HepG2 (cell line): ENCODE results near the gene UBAP2. TPM values are rescaled to one million over a fixed set of nuclear protein-coding genes. Genes with fewer than 3 reads are reported as not detected.

Experiments used
- ATAC-seq: fragments of 200-7000 bp; cut with Tn5 transposase; 3 replicates; pipeline ENCODE4 v1.9.1; 2020; ENCODE audit warnings: mild to moderate bottlenecking, moderate library complexity
- BruUV-seq: library from RNA; stranded (reverse); fragments of 400-500 nt; replicated peaks from 2 replicates; lab custom pipeline; 2021; lab: Mats Ljungman, UMichigan
- CTCF ChIA-PET: fragments of 300-600 bp; formaldehyde crosslinking; extraction: SDS; loops from one replicate; lab custom pipeline; 2021; ENCODE audit warnings: low total read pairs, inconsistent platforms, low intra/inter-chr PET ratio; lab: Yijun Ruan, JAX
- POLR2A ChIA-PET: fragments of 350-600 bp; sonication (Branson Sonifier 250); formaldehyde crosslinking; loops from one replicate; lab custom pipeline; 2020; ENCODE audit warnings: antibody characterized with exemption, inconsistent platforms; lab: Yijun Ruan, JAX
- DNase-seq: peaks from one replicate; pipeline ENCODE4 v3.0.0-alpha.2; 2015; ENCODE audit warnings: low spot score
- FAIRE-seq: peaks from 3 replicates; lab custom pipeline; 2011; peaks lifted over from hg19 to GRCh38; lab: Jason Lieb, UNC
- H2AFZ ChIP-seq: one replicate; pipeline ENCODE4 v1.6.1; 2011; ENCODE audit warnings: low read length, inconsistent platforms
- H3K27ac ChIP-seq: fragments of 300-600 bp; 3 replicates; pipeline ENCODE4 v1.8.0; 2011; ENCODE audit warnings: mixed run types, mild to moderate bottlenecking, mixed read lengths, low read length, inconsistent platforms; ENCODE audit not compliant: insufficient read depth; ENCODE audit errors: extremely low read length
- H3K27me3 ChIP-seq, 2 experiments: fragments of 200-600 bp in 1 of 2; 2 replicates in 1 of 2; 3 replicates in 1 of 2; pipeline versions ENCODE4 v1.6.0 to v1.8.0; 2011; ENCODE audit warnings: low read length in 2 of 2, mild to moderate bottlenecking in 2 of 2, moderate library complexity in 2 of 2, inconsistent platforms in 1 of 2; ENCODE audit not compliant: insufficient read depth in 2 of 2, control insufficient read depth in 1 of 2
- H3K36me3 ChIP-seq, 2 experiments: fragments of 200-600 bp in 1 of 2; replicated peaks in 1 of 2; 2 replicates in 1 of 2; 3 replicates in 1 of 2; pipeline versions ENCODE4 v1.5.1 to v1.8.0; 2011; ENCODE audit warnings: low read length in 2 of 2, inconsistent platforms in 1 of 2; ENCODE audit not compliant: insufficient read depth in 2 of 2, control insufficient read depth in 1 of 2
- H3K4me1 ChIP-seq: 2 replicates; pipeline ENCODE4 v1.5.1; 2012; ENCODE audit warnings: low read length, inconsistent platforms; ENCODE audit not compliant: insufficient read depth
- H3K4me2 ChIP-seq: 2 replicates; pipeline ENCODE4 v1.6.0; 2011; ENCODE audit warnings: low read depth, low read length, inconsistent platforms
- H3K4me3 ChIP-seq, 3 experiments: fragments of 200-600 bp in 1 of 3; sonication (generic), shearing (Covaris generic) in 1 of 3; replicated peaks in 1 of 3; 2 replicates each; pipeline ENCODE4 v1.5.1; 2011 to 2016; ENCODE audit warnings: low read length in 3 of 3, inconsistent platforms in 2 of 3, low read depth in 2 of 3, mild to moderate bottlenecking in 2 of 3, control low read depth in 1 of 3, mixed read lengths in 1 of 3; ENCODE audit not compliant: insufficient read depth in 1 of 3
- H3K79me2 ChIP-seq: one replicate; pipeline ENCODE4 v1.6.1; 2011; ENCODE audit warnings: low read length, inconsistent platforms; ENCODE audit not compliant: insufficient read depth
- H3K9ac ChIP-seq: 2 replicates; pipeline ENCODE4 v1.6.0; 2011; ENCODE audit warnings: mild to moderate bottlenecking, low read depth, low read length, inconsistent platforms; ENCODE audit not compliant: insufficient read depth
- H3K9me3 ChIP-seq: 2 replicates; pipeline ENCODE4 v1.5.1; 2012; ENCODE audit warnings: mild to moderate bottlenecking, low read length
- H4K20me1 ChIP-seq: 2 replicates; pipeline ENCODE4 v1.6.0; 2011; ENCODE audit warnings: inconsistent platforms, mild to moderate bottlenecking, low read length, moderate library complexity; ENCODE audit not compliant: insufficient read depth
- CENPX ChIP-seq: sonication (generic); formaldehyde crosslinking; IDR thresholded peaks from 2 replicates; pipeline ENCODE4 v1.9.0; 2021; ENCODE audit warnings: mild to moderate bottlenecking, missing genetic modification reagents, moderate library complexity
- SMAD1 ChIP-seq: sonication (generic); formaldehyde crosslinking; IDR thresholded peaks from 2 replicates; pipeline ENCODE4 v1.4.0; 2020; ENCODE audit warnings: missing genetic modification reagents, low read depth, mild to moderate bottlenecking, borderline replicate concordance
- SRSF1 ChIP-seq: fragments of 200-400 bp; formaldehyde crosslinking; optimal IDR thresholded peaks from 2 replicates; pipeline ENCODE3; 2017; ENCODE audit warnings: mild to moderate bottlenecking, low read depth, low read length, moderate library complexity
- ZNF101 ChIP-seq: sonication (generic); formaldehyde crosslinking; IDR thresholded peaks from 2 replicates; pipeline ENCODE4 v1.4.0; 2020; ENCODE audit warnings: mild to moderate bottlenecking, low read depth, missing genetic modification reagents, borderline replicate concordance
- ZNF660 ChIP-seq: sonication (generic); formaldehyde crosslinking; IDR thresholded peaks from 2 replicates; pipeline ENCODE4 v1.5.1; 2020; ENCODE audit warnings: mild to moderate bottlenecking, low read depth, missing genetic modification reagents, borderline replicate concordance
- WGBS: methylation state at CpG from one replicate; pipeline ENCODE4 v1.1.6; 2017; ENCODE audit warnings: low lambda C conversion rate; 5-methylcytosine and 5-hydroxymethylcytosine counted together
- in situ Hi-C: cut with HindIII; loops from 2 replicates; pipeline ENCODE4 v1.10.0; 2017; ENCODE audit warnings: low pct_unique_long_range_greater_than_20kb; ENCODE audit not compliant: extremely low pct_ligation_motif_present
- intact Hi-C: fragments of 100-400 bp; cut with micrococcal nuclease; formaldehyde crosslinking; loops from one replicate; pipeline ENCODE4 v1.10.0; 2022; ENCODE audit not compliant: unreplicated experiment
- polyA plus RNA-seq, 8 experiments: library from polyadenylated mRNA; depleted of rRNA in 3 of 8; stranded (reverse) in 7 of 8; unstranded in 1 of 8; fragments of >200 nt; fragmentation: Illumina TruSeq in 4 of 8; extraction: Trizol in 4 of 8; gene quantifications; 2 replicates each; pipeline versions ENCODE4 v1.2.1 to v1.2.3, GENCODE V29; 2011 to 2016; ENCODE audit warnings: low read depth in 4 of 8, missing spikeins in 1 of 8, mixed read lengths in 1 of 8; ENCODE audit not compliant: insufficient read depth in 1 of 8
- total RNA-seq, 5 experiments: library from RNA; depleted of rRNA; stranded (reverse); fragments of >200 nt; fragmentation: Illumina TruSeq; extraction: Trizol; gene quantifications; 2 replicates each; pipeline ENCODE4 v1.2.3, GENCODE V29; 2016; ENCODE audit warnings: low read depth in 1 of 5
- TF ChIP-seq, protein P1 (sequence below): sonication (generic); formaldehyde crosslinking; IDR thresholded peaks from 2 replicates; pipeline ENCODE4 v1.4.0; 2020; ENCODE audit warnings: missing genetic modification reagents, borderline replicate concordance
- TF ChIP-seq, protein P2 (sequence below): sonication (generic); formaldehyde crosslinking; IDR thresholded peaks from 2 replicates; pipeline ENCODE4 v1.4.0; 2020; ENCODE audit warnings: mild to moderate bottlenecking, missing genetic modification reagents
- TF ChIP-seq, protein P3 (sequence below): IDR thresholded peaks from 2 replicates; pipeline ENCODE4 v1.6.1; 2016
- TF ChIP-seq, protein P4 (sequence below): sonication (generic); formaldehyde crosslinking; IDR thresholded peaks from 2 replicates; pipeline ENCODE4 v1.8.0; 2022; ENCODE audit warnings: mild to moderate bottlenecking, missing genetic modification reagents, moderate library complexity
- TF ChIP-seq, protein P5 (sequence below): fragments of 450-650 bp; IDR thresholded peaks from 2 replicates; pipeline ENCODE4 v1.6.1; 2017; ENCODE audit warnings: mild to moderate bottlenecking
- TF ChIP-seq, protein P6 (sequence below): sonication (generic); formaldehyde crosslinking; IDR thresholded peaks from 2 replicates; pipeline ENCODE4 v1.8.1; 2023; ENCODE audit warnings: mild to moderate bottlenecking, moderate library complexity, missing genetic modification reagents

The UBAP2 gene
- total and polyA plus RNA-seq, 2 of the 13 experiments (the other 11 are each of a cell fraction or from before 2014, with no cell fraction given): 19.0 to 22.0 TPM

DNA sequence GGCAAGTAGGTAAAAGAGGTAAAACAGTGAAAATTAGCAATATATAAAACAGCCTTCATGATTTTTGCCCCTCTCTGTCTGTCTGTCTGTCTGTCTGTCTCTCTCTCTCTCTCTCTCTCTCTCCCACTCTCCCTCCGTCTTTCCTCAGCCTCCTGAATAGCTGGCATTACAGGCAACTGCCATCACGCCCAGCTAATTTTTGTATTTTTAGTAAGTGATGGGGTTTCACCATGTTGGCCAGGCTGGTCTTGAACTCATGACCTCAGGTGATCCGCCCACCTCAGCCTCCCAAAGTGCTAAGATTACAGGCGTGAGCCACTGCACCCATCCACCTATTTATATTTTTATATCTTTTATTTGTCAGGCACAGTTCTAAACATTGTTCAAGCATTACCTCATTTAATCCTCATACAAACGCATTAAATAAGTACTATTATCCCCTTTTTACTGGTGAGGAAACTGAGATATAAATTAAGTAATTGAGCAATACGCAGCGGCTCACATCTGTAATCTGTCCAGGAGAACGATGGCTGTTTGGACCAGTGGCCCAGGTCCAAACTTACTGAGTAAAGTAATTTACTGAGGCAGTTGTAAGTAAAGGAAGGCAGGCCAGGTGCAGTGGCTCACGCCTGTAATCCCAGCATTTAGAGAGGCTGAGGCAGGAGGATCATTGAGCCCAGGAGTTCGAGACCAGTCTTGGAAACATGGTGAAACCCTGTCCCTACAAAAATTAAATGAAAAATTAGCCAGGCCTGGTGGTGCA lies 170.8 kb downstream of the UBAP2 start:
- POLR2A ChIA-PET: no interaction called here
- DNase-seq: no peak
- H3K9ac ChIP-seq: no peak overlapping the region
- no peaks in the 10 kb centered on the region for H3K4me1 ChIP-seq
- intact Hi-C loops (no loop called here), in situ Hi-C loops (no loop called here)
- no peak overlapping the region for H2AFZ ChIP-seq
- H3K4me3 ChIP-seq: no peak overlapping the region
- no peaks in the 10 kb centered on the region for H3K9me3 ChIP-seq
- CTCF ChIA-PET: no interaction called here
- no peak for ATAC-seq
- FAIRE-seq: no peak
- no peak overlapping the region for H3K27ac ChIP-seq
- H4K20me1 ChIP-seq: peaks cover 36% of the 10 kb centered on the region
- TF ChIP-seq, protein P1, sequence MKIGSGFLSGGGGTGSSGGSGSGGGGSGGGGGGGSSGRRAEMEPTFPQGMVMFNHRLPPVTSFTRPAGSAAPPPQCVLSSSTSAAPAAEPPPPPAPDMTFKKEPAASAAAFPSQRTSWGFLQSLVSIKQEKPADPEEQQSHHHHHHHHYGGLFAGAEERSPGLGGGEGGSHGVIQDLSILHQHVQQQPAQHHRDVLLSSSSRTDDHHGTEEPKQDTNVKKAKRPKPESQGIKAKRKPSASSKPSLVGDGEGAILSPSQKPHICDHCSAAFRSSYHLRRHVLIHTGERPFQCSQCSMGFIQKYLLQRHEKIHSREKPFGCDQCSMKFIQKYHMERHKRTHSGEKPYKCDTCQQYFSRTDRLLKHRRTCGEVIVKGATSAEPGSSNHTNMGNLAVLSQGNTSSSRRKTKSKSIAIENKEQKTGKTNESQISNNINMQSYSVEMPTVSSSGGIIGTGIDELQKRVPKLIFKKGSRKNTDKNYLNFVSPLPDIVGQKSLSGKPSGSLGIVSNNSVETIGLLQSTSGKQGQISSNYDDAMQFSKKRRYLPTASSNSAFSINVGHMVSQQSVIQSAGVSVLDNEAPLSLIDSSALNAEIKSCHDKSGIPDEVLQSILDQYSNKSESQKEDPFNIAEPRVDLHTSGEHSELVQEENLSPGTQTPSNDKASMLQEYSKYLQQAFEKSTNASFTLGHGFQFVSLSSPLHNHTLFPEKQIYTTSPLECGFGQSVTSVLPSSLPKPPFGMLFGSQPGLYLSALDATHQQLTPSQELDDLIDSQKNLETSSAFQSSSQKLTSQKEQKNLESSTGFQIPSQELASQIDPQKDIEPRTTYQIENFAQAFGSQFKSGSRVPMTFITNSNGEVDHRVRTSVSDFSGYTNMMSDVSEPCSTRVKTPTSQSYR (CRISPR knock-in tag): no peak
- TF ChIP-seq, protein P2, sequence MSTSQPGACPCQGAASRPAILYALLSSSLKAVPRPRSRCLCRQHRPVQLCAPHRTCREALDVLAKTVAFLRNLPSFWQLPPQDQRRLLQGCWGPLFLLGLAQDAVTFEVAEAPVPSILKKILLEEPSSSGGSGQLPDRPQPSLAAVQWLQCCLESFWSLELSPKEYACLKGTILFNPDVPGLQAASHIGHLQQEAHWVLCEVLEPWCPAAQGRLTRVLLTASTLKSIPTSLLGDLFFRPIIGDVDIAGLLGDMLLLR (CRISPR knock-in tag): no peak
- TF ChIP-seq ZNF660 (CRISPR knock-in tag): no peak
- TF ChIP-seq ZNF101: no peak
- TF ChIP-seq CENPX: no peak
- TF ChIP-seq, protein P3, sequence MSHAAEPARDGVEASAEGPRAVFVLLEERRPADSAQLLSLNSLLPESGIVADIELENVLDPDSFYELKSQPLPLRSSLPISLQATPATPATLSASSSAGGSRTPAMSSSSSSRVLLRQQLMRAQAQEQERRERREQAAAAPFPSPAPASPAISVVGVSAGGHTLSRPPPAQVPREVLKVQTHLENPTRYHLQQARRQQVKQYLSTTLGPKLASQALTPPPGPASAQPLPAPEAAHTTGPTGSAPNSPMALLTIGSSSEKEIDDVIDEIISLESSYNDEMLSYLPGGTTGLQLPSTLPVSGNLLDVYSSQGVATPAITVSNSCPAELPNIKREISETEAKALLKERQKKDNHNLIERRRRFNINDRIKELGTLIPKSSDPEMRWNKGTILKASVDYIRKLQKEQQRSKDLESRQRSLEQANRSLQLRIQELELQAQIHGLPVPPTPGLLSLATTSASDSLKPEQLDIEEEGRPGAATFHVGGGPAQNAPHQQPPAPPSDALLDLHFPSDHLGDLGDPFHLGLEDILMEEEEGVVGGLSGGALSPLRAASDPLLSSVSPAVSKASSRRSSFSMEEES (CRISPR knock-in tag): no peak
- TF ChIP-seq, protein P4, sequence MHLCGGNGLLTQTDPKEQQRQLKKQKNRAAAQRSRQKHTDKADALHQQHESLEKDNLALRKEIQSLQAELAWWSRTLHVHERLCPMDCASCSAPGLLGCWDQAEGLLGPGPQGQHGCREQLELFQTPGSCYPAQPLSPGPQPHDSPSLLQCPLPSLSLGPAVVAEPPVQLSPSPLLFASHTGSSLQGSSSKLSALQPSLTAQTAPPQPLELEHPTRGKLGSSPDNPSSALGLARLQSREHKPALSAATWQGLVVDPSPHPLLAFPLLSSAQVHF (CRISPR knock-in tag): no peak
- no peak for TF ChIP-seq SRSF1
- TF ChIP-seq SMAD1 (CRISPR knock-in tag): no peak
- TF ChIP-seq, protein P5, sequence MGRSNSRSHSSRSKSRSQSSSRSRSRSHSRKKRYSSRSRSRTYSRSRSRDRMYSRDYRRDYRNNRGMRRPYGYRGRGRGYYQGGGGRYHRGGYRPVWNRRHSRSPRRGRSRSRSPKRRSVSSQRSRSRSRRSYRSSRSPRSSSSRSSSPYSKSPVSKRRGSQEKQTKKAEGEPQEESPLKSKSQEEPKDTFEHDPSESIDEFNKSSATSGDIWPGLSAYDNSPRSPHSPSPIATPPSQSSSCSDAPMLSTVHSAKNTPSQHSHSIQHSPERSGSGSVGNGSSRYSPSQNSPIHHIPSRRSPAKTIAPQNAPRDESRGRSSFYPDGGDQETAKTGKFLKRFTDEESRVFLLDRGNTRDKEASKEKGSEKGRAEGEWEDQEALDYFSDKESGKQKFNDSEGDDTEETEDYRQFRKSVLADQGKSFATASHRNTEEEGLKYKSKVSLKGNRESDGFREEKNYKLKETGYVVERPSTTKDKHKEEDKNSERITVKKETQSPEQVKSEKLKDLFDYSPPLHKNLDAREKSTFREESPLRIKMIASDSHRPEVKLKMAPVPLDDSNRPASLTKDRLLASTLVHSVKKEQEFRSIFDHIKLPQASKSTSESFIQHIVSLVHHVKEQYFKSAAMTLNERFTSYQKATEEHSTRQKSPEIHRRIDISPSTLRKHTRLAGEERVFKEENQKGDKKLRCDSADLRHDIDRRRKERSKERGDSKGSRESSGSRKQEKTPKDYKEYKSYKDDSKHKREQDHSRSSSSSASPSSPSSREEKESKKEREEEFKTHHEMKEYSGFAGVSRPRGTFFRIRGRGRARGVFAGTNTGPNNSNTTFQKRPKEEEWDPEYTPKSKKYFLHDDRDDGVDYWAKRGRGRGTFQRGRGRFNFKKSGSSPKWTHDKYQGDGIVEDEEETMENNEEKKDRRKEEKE: no peak
- TF ChIP-seq, protein P6, sequence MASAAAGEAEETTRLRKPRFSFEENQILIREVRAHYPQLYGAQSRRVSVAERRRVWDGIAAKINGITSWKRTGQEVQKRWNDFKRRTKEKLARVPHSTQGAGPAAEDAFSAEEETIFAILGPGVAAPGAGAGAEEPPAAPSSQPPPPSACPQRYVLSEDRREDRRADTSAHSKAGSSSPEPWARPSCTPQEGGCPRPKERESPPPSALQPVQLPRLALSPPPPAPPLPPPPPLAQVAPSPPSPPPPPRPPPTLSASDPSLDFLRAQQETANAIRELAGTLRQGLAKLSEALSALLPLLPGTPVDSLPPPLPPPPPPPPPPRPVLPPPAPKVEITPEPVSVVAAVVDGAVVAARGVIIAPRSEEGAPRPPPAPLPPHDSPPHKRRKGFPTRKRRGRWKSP (CRISPR knock-in tag): no peak
- H3K27me3 ChIP-seq: no peaks in the 10 kb centered on the region
- no TSS peak for BruUV-seq
- 95% methylated on average over 10 of the region's 10 CpGs for WGBS
- peaks cover 87% of the 10 kb centered on the region for H3K79me2 ChIP-seq
- 0 out of 5 replicates have a peak, but pooled peaks cover 0 to 2% of the 10 kb centered on the region in 2 experiments for H3K36me3 ChIP-seq
- no peak overlapping the region for H3K4me2 ChIP-seq
